Erythroblast (primary cell): ENCODE data around the gene CPOX.

Experiments
- DNase-seq, 2 experiments: peaks; one replicate each; lab custom pipeline; 2025; lab: John Stamatoyannopoulos, UW
- GATA1 ChIP-seq: IDR thresholded peaks from 2 replicates; pipeline ENCODE4 v1.6.1; 2011; ENCODE audit warnings: low read depth, mild to moderate bottlenecking, control low read depth, low read length, moderate library complexity
- POLR2A ChIP-seq: IDR thresholded peaks from 2 replicates; pipeline ENCODE4 v1.6.1; 2011; ENCODE audit warnings: mild to moderate bottlenecking, low read length

The CPOX gene

GRCh38 chr3:98529856-98530459 lies 63.5 kb downstream of the CPOX start:
- DNase-seq, result no peak

More at GRCh38 chr3:98529856-98530459, 63.5 kb downstream of the CPOX start:
- TF ChIP-seq POLR2A (no peak), GATA1 (no peak)
